Astrocyte (in vitro differentiated cells and primary cell): ENCODE results near the gene SH2D6.

ENCODE experiments used
- EZH2 ChIP-seq: IDR thresholded peaks from 2 replicates; pipeline ENCODE4 v1.6.1; 2012; ENCODE audit warnings: mild to moderate bottlenecking, low read length, inconsistent platforms; ENCODE audit not compliant: insufficient read depth
- TF ChIP-seq, protein P1 (sequence below): IDR thresholded peaks from 2 replicates; pipeline ENCODE4 v1.5.1; 2011; ENCODE audit warnings: low read depth, mild to moderate bottlenecking, inconsistent platforms, low read length, moderate library complexity; ENCODE audit not compliant: insufficient read depth

DNA sequence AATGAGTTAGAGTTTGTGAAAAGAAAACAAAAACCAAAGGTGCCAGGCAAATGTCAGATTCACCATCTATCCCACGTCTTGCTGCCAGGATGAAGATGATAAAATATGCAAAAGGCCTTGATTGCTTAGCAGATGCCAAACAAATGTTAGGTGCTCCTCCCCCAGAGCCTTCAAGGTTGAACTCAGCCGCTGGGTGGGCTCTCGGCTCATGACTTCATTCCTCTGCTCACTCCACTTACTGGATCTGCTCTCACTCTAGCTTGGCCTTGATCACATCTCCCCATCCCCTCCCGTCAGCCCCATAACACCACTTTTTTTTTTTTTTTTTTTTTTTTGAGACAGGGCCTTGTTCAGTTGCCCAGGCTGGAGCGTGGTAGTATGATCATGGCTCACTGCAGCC is 38.5 kb downstream of the SH2D6 start:
- TF ChIP-seq, protein P1, sequence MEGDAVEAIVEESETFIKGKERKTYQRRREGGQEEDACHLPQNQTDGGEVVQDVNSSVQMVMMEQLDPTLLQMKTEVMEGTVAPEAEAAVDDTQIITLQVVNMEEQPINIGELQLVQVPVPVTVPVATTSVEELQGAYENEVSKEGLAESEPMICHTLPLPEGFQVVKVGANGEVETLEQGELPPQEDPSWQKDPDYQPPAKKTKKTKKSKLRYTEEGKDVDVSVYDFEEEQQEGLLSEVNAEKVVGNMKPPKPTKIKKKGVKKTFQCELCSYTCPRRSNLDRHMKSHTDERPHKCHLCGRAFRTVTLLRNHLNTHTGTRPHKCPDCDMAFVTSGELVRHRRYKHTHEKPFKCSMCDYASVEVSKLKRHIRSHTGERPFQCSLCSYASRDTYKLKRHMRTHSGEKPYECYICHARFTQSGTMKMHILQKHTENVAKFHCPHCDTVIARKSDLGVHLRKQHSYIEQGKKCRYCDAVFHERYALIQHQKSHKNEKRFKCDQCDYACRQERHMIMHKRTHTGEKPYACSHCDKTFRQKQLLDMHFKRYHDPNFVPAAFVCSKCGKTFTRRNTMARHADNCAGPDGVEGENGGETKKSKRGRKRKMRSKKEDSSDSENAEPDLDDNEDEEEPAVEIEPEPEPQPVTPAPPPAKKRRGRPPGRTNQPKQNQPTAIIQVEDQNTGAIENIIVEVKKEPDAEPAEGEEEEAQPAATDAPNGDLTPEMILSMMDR, result no peak
- TF ChIP-seq EZH2, result no peak
